ENCODE measurements around the gene PCK1. TPM values are rescaled to one million over a fixed set of nuclear protein-coding genes. Genes with fewer than 3 reads are reported as not detected.

PCK1 gene
- total and polyA plus RNA-seq, 2 experiments from 2014 or later = not detected

DNA sequence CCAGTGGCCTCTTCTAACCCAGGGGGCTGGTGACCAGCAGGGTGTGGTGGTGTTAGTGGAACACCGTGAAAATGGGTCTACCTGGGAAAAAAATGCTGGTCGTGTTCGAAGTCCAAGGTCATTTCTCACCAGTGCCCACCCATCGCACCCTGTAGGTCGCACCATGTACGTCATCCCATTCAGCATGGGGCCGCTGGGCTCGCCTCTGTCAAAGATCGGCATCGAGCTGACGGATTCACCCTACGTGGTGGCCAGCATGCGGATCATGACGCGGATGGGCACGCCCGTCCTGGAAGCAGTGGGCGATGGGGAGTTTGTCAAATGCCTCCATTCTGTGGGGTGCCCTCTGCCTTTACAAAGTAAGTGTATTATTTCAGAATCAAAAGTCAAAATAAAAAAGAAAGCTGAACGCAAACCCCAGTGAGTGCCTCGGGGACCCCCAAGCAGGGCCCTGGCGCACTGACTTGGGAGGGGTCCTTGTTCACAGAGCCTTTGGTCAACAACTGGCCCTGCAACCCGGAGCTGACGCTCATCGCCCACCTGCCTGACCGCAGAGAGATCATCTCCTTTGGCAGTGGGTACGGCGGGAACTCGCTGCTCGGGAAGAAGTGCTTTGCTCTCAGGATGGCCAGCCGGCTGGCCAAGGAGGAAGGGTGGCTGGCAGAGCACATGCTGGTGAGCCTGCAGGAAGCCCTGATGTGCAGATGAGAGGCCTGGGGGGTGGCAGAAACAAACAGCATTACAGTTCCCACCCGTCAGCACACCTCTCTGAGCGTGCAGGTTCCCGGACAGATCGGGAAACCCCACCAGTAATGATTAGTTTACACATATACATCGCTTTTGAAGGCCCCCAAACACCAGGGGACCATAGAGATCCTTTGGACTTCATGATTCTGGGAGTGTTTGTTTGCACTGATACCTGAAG is 1.9 kb downstream of the PCK1 start:
- Histone ChIP-seq H2AFZ (no peak overlapping the region), H3K36me3 (ENCODE audit: insufficient read depth) (no peaks in the 10 kb centered on the region), H3K9me2 (ENCODE audit: insufficient read depth) (0 out of 2 replicates have a peak, but pooled peaks cover 6% of the 10 kb centered on the region), H3K4me2 (no peak overlapping the region), H3K4me3 (no peak overlapping the region), H3K79me2 (replicated peaks; ENCODE audit: insufficient read depth) (no peaks in the 10 kb centered on the region), H3K4me1 (ENCODE audit: insufficient read depth) (no peaks in the 10 kb centered on the region), H3F3A (replicated peaks; ENCODE audit: low read depth) (no peaks in the 10 kb centered on the region), H3K27me3 (ENCODE audit: insufficient read depth) (no peaks in the 10 kb centered on the region), H4K20me1 (replicated peaks; ENCODE audit: insufficient read depth) (no peaks in the 10 kb centered on the region), H3K27ac (ENCODE audit: low read depth) (no peak overlapping the region)
- Mint-ChIP-seq H3K27ac (no peak overlapping the region), H3K36me3 (ENCODE audit: low read depth) (no peaks in the 10 kb centered on the region), H3K4me3 (no peak overlapping the region), H3K4me1 (no peaks in the 10 kb centered on the region), H3K9me3 (peaks cover 2% of the 10 kb centered on the region; the same call in 1 of the 3 replicates), H3K27me3 (ENCODE audit: insufficient read depth, low read depth, poor library complexity) (peaks cover 5% of the 10 kb centered on the region)
- DNase-seq (ENCODE audit: low spot score) (no peak), ATAC-seq (no peak)
- no peak for TF ChIP-seq STAT1 (IDR thresholded peaks at IDR 0.05; ENCODE audit: unreplicated experiment)
- TF ChIP-seq CREB1 (CRISPR knock-in tag; IDR thresholded peaks at IDR 0.05; ENCODE audit: low read depth) = no peak
- TF ChIP-seq, protein P1, sequence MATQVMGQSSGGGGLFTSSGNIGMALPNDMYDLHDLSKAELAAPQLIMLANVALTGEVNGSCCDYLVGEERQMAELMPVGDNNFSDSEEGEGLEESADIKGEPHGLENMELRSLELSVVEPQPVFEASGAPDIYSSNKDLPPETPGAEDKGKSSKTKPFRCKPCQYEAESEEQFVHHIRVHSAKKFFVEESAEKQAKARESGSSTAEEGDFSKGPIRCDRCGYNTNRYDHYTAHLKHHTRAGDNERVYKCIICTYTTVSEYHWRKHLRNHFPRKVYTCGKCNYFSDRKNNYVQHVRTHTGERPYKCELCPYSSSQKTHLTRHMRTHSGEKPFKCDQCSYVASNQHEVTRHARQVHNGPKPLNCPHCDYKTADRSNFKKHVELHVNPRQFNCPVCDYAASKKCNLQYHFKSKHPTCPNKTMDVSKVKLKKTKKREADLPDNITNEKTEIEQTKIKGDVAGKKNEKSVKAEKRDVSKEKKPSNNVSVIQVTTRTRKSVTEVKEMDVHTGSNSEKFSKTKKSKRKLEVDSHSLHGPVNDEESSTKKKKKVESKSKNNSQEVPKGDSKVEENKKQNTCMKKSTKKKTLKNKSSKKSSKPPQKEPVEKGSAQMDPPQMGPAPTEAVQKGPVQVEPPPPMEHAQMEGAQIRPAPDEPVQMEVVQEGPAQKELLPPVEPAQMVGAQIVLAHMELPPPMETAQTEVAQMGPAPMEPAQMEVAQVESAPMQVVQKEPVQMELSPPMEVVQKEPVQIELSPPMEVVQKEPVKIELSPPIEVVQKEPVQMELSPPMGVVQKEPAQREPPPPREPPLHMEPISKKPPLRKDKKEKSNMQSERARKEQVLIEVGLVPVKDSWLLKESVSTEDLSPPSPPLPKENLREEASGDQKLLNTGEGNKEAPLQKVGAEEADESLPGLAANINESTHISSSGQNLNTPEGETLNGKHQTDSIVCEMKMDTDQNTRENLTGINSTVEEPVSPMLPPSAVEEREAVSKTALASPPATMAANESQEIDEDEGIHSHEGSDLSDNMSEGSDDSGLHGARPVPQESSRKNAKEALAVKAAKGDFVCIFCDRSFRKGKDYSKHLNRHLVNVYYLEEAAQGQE (IDR thresholded peaks at IDR 0.05; ENCODE audit: unreplicated experiment) = no peak
- TF ChIP-seq, protein P2, sequence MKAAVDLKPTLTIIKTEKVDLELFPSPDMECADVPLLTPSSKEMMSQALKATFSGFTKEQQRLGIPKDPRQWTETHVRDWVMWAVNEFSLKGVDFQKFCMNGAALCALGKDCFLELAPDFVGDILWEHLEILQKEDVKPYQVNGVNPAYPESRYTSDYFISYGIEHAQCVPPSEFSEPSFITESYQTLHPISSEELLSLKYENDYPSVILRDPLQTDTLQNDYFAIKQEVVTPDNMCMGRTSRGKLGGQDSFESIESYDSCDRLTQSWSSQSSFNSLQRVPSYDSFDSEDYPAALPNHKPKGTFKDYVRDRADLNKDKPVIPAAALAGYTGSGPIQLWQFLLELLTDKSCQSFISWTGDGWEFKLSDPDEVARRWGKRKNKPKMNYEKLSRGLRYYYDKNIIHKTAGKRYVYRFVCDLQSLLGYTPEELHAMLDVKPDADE (IDR thresholded peaks at IDR 0.05) = no peak
- no peak for TF ChIP-seq NANOG (IDR thresholded peaks at IDR 0.05; ENCODE audit: borderline replicate concordance)
- no peak for TF ChIP-seq ZNF331 (CRISPR knock-in tag; IDR thresholded peaks at IDR 0.05; ENCODE audit: low read depth)
- TF ChIP-seq, protein P3, sequence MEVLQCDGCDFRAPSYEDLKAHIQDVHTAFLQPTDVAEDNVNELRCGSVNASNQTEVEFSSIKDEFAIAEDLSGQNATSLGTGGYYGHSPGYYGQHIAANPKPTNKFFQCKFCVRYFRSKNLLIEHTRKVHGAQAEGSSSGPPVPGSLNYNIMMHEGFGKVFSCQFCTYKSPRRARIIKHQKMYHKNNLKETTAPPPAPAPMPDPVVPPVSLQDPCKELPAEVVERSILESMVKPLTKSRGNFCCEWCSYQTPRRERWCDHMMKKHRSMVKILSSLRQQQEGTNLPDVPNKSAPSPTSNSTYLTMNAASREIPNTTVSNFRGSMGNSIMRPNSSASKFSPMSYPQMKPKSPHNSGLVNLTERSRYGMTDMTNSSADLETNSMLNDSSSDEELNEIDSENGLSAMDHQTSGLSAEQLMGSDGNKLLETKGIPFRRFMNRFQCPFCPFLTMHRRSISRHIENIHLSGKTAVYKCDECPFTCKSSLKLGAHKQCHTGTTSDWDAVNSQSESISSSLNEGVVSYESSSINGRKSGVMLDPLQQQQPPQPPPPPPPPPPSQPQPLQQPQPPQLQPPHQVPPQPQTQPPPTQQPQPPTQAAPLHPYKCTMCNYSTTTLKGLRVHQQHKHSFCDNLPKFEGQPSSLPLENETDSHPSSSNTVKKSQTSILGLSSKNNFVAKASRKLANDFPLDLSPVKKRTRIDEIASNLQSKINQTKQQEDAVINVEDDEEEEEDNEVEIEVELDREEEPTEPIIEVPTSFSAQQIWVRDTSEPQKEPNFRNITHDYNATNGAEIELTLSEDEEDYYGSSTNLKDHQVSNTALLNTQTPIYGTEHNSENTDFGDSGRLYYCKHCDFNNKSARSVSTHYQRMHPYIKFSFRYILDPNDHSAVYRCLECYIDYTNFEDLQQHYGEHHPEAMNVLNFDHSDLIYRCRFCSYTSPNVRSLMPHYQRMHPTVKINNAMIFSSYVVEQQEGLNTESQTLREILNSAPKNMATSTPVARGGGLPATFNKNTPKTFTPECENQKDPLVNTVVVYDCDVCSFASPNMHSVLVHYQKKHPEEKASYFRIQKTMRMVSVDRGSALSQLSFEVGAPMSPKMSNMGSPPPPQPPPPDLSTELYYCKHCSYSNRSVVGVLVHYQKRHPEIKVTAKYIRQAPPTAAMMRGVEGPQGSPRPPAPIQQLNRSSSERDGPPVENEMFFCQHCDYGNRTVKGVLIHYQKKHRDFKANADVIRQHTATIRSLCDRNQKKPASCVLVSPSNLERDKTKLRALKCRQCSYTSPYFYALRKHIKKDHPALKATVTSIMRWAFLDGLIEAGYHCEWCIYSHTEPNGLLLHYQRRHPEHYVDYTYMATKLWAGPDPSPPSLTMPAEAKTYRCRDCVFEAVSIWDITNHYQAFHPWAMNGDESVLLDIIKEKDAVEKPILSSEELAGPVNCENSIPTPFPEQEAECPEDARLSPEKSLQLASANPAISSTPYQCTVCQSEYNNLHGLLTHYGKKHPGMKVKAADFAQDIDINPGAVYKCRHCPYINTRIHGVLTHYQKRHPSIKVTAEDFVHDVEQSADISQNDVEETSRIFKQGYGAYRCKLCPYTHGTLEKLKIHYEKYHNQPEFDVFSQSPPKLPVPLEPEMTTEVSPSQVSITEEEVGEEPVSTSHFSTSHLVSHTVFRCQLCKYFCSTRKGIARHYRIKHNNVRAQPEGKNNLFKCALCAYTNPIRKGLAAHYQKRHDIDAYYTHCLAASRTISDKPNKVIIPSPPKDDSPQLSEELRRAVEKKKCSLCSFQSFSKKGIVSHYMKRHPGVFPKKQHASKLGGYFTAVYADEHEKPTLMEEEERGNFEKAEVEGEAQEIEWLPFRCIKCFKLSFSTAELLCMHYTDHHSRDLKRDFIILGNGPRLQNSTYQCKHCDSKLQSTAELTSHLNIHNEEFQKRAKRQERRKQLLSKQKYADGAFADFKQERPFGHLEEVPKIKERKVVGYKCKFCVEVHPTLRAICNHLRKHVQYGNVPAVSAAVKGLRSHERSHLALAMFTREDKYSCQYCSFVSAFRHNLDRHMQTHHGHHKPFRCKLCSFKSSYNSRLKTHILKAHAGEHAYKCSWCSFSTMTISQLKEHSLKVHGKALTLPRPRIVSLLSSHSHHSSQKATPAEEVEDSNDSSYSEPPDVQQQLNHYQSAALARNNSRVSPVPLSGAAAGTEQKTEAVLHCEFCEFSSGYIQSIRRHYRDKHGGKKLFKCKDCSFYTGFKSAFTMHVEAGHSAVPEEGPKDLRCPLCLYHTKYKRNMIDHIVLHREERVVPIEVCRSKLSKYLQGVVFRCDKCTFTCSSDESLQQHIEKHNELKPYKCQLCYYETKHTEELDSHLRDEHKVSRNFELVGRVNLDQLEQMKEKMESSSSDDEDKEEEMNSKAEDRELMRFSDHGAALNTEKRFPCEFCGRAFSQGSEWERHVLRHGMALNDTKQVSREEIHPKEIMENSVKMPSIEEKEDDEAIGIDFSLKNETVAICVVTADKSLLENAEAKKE (CRISPR knock-in tag; IDR thresholded peaks at IDR 0.05) = no peak
- no peak for TF ChIP-seq EZH2phosphoT487 (IDR thresholded peaks at IDR 0.05; ENCODE audit: unreplicated experiment)
- no peak for TF ChIP-seq POLR2AphosphoS5 (IDR thresholded peaks at IDR 0.05; ENCODE audit: low read depth)
- no peak for TF ChIP-seq JUNB (IDR thresholded peaks at IDR 0.05; ENCODE audit: unreplicated experiment)
- no peak for TF ChIP-seq ZNF114 (CRISPR knock-in tag; IDR thresholded peaks at IDR 0.05)
- TF ChIP-seq EZH2 (IDR thresholded peaks at IDR 0.05; ENCODE audit: low read depth, unreplicated experiment) = no peak
- TF ChIP-seq, protein P4, sequence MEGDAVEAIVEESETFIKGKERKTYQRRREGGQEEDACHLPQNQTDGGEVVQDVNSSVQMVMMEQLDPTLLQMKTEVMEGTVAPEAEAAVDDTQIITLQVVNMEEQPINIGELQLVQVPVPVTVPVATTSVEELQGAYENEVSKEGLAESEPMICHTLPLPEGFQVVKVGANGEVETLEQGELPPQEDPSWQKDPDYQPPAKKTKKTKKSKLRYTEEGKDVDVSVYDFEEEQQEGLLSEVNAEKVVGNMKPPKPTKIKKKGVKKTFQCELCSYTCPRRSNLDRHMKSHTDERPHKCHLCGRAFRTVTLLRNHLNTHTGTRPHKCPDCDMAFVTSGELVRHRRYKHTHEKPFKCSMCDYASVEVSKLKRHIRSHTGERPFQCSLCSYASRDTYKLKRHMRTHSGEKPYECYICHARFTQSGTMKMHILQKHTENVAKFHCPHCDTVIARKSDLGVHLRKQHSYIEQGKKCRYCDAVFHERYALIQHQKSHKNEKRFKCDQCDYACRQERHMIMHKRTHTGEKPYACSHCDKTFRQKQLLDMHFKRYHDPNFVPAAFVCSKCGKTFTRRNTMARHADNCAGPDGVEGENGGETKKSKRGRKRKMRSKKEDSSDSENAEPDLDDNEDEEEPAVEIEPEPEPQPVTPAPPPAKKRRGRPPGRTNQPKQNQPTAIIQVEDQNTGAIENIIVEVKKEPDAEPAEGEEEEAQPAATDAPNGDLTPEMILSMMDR (conservative IDR thresholded peaks at IDR 0.05; ENCODE audit: low read depth in 2 of 2) = no peak
